ENCODE results near the gene PRLH.

Gene PRLH, protein sequence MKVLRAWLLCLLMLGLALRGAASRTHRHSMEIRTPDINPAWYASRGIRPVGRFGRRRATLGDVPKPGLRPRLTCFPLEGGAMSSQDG

DNA sequence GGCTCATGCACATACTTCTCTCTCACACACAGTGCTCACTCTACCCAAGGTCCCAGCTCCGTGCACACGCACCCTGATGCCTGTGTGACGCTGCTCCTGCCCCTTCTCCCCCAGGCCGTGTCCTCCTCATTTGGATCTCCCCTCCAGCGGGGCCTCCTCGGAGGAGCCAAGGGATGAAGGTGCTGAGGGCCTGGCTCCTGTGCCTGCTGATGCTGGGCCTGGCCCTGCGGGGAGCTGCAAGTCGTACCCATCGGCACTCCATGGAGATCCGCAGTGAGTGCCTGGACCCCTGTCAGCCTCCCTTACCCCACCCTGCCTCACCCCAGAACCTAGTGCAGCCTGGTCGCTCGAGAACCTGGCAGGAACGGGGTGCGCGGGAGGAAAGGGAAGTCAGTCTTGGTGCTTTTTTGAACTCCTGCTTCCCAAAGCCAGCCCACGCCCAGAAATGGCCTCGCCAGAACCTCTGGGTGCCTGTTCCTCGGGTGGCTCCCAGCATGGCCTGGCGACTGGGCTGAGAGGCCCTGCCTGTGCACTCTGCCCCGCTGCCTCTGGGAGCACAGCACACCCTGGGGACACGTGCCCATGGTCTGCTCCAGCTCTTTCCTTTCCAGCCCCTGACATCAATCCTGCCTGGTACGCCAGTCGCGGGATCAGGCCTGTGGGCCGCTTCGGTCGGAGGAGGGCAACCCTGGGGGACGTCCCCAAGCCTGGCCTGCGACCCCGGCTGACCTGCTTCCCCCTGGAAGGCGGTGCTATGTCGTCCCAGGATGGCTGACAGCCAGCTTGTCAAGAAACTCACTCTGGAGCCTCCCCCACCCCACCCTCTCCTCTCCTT, at the start of gene PRLH:
Gene PRLH, plus strand, starts transcription at position 174 of the 835 bp plus-strand sequence. Its CDS starts 0 bp downstream, at position 174.
- no peak for ATAC-seq

DNA sequence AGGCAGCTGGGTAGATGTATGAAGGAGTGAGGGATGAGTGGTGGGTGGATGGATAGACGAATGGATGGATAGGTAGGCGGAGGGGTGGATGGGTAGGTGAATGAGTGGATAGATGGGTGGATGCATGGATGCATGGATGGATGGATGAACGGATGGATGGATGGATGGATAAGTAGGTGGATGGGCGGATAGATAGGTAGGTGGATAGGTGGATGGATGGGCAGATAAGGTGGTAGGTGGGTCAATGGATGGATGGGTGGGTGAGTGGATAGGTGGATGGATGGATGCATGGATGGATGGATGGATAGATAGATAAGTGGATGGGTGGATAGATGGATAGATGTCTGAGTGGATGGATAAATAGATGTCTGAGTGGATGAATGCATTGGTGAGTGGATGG, 49.2 kb upstream of the PRLH start:
- ATAC-seq: no peak

DNA sequence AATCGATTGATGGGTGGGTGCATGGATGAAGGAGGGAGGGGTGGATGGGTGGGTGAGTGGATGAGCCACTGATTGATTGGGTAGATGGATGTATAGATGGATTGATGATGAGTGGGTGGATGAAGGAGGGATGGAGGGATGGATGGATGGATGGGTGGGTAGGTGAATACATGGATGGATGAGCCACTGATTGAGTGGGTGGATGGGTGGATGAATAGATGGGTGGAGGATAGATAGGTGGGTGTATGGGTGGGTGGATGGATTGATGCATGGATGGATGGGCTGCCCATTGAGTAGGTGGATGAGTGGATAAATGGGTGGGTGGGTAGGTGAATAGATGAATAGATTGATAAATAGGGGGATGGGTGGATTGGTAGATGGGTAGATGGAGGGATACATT, 48.4 kb upstream of the PRLH start:
- ATAC-seq: no peak

DNA sequence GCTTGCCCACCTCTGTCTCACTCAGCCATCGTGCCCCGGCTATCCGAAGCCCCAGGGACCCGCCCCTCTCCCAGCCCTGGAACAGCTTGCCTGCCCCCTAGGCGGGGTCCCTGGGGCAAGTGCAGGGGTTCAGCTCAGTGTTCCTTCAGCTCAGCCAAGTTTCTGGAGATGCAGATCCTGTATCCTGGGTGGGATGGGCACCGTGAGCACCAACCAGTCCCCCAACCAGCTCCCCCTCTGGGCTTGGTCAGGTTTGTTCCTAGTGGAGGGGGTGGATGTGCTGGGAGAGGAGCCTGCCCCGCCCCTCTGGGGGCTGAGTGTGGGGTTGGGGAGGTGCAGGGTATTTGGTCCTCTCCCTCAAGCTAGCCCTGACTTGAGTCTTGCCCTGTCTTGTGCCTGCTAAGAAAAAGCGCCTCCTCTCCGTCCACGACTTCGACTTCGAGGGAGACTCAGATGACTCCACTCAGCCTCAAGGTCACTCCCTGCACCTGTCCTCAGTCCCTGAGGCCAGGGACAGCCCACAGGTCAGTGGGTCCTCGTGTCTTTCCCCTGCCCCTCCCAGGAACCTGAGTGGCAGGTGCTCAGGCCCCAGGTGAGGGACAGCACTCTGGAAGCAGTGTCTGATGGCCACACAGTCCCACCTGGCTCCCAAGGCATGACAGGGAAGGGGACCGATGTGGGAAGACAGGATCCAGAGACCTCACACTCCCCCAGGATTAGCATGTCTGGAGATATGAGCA, 46.7 kb upstream of the PRLH start:
- ATAC-seq: no peak

DNA sequence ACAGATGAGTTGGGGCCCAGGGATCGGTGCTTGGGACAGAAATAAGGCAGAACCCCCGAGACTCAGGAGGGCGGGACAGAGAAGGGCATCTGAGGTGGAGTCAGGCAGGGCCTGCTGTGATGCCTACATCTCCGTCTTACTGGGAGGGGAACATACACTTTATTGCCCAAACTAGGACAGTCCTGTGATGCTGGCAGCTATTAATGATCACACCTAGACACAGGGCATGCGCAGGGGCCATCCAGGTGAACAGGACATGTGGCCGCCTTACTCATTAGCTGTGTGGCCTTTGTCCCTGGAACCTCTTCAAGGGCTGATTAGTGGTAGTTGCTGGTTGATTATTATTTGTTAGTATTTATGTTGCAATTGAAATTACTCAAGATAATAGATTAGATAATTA, 46.1 kb upstream of the PRLH start:
- no peak for ATAC-seq

DNA sequence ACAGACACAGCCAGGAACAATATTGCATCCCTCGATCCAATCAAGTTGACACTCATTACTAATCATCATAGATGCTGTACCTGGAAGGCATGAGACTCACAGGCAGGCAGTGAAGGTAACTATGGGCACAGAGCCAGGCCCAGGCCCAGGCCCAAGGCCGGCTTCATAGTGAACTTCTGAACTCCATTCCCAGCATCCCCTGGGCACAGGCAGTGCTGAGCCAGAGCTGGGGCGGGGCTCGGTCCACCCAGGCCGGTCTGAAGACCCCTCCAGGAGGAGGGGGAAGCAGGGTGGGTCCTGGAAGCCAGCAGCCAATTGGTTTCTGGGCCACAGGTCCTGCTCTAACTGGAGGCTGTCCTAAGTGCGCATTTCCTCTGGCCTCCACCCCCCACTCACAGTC, 41.7 kb upstream of the PRLH start:
- no peak for ATAC-seq

DNA sequence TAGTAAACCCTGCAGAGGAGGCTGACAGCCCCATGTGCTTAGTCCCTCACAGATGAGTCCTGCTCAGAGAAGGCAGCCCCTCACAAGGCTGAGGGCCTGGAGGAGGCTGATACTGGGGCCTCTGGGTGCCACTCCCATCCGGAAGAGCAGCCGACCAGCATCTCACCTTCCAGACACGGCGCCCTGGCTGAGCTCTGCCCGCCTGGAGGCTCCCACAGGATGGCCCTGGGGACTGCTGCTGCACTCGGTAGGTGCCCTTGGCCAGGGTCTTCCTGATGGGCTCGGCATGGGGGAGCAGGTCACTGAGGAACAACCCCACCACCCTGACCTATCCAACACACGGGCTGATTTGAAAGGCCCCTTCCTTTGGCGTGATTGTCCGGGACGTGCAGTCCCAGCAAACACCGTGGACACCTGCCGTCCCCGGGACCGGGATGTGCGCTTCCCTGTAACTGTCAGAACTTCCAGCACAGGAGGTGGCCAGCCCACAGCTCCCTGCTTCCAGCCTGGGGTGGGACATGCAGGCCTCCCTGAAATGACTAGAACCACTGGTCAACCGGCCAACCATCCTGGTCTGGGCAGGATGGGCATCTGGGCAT, 40.7 kb upstream of the PRLH start:
- no peak for ATAC-seq

DNA sequence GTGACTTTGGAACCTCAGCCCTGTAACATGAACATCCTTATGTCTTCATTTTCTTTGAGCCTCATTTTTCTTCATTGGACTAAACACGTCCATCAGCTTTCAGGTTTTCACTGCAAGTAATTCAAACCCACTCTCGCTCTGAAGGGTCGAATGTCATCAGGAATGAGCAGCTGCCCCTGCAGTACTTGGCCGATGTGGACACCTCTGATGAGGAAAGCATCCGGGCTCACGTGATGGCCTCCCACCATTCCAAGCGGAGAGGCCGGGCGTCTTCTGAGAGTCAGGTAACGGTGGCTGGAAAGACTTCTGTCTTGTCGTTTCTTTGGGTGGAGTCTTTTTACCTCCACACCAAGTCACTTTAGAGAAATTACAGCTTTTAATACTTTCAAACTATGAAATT, 39.1 kb upstream of the PRLH start:
- ATAC-seq: no peak

DNA sequence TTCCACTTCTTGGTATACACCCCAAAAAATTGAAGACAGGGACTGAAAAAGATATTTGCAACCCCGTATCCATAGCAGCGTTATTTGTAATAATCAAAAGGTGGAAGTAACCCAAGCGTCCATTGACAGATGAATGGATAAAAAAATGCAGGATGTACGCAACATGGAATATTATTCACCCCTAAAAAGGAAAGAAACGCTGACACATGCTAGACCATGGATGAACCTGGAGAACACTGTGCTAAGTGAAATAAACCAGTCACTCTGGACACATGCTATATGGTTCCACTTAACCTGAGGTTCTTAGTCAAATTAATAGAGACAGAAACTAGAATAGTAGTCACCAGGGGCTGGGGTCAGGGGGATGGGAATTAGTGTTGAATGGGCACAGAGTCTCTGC, 38.6 kb upstream of the PRLH start:
- ATAC-seq: no peak

DNA sequence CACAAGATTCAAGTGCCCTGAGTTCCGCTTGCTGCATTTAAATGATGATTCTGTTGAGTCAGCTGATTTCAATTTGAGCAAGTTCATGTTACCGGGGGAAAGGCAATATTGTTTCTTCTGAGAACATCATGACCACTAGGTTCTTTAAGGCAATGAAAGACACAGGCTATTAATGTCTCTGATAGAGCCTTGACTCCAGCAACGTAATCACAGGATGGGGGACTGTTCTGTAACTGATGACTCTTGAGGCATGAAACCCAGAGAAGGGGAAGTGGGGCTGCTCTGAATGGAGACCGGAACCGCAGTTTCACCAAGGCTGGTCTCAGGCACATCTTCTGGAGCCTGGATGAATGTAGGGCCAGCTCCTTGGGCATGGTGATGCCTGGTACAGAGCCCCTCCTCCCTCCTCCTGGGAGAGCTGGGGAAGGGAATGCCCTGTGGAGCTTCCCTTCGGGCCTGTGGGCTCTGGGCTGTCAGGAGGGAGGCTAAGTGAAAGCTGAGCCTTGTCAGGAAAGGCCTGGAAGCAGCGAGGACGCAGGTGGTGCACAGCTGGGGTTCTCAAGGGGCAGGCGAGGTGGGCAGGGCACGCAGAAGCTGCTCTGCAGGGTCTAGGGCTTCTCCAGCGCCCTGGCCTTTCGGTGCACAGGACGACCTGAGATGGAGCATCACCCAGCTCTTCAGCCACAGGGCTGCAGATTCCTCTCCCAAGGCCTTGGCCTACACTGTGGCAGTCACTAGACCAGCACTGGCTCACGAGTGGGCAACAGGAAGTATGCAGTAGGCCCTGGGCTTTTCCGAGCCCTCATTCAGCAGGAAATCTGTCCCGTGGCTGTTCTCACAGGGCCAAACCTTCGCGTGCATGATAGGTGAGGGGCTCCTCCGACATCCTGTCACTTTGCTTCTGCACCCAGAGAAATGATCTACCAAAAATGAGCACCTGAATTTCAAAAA, 36.6 kb upstream of the PRLH start:
- ATAC-seq: no peak

DNA sequence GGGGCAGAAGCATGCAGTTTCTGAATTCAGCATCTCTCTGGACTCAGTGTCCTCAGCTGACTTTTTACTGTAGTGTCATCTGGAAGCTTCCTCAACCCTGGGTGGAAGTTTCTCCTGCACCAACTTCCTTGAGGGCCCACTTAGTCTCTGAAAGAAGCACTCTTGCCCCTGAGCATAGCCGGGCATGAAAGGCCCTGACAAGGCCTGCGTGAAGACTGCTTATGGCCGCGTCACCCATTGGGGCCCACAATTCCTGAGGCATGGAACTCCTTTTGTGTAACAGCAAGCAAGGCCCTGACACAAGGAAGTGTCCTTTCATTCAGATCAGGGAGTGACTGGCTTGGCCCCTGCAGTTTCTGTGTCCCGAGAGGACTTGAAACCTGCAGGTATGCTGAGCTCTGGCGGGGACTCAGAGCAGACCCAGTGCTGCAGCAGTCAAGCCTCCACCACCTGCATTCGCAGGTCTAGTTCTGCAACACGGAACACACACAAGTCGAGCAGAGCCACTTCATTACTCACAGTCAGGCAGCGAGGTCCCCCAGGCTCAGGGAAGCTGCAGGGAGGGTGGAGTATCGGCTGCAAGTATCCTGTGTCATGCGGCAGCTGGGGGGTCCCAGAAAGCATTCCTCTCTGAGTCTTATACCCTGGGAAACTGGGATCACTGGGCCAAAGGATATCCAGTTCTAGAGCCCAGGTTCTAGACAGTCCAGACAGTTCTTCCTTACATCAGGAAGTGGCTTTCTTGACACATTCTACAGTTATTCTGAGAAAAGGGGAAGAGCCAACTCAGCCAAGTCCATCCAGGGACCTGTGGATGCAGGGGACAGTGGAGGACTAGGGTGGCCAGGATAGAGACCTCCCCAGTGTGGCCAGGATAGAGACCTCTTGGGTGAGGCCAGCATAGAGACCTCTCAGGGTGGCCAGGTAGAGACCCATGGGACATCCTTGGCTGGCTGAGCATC, 35.6 kb upstream of the PRLH start:
- ATAC-seq: no peak

DNA sequence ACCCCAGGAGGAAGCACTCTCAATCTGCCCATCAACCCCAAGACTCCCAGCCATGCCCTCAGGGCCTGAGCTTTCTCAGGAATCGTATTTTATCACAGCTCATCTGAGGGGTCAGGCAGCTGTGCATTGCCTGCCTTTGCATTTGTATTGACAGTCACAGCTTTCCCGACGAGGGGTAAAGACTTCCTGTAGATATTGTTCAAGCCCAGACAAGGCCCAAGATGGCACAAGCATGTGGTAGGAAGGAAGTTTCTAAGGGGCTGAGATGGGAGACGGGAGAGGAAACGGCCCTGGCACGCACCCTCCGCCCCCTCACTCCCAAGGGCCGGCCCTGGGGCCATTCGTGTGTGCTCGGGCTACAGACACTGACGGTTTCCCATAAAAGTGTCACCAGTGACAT, 34.2 kb upstream of the PRLH start:
- ATAC-seq: no peak

DNA sequence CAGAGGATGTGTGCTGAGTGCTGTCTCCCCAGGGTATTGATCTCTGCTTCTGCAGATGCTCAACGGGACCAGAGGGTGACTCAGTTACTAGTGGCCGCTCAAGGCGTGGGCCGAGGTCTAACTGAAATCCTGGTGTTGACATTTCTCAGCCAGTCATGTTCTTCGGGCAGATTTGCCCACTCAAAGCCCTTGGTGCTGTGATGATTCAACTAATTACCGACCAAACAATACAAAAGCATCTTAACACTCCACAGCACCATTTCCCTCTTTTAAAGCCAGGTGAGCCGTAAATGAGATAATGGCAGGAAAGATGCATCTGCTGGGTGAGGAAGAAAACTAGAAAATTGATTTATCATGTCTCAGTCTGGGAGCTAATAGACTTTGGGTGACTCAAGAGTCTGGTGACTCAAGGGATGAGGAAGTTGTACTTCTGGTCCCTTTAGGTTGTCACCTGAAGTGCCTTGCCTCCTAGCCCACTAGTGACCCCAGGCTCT, 32.7 kb upstream of the PRLH start:
- ATAC-seq: no peak

DNA sequence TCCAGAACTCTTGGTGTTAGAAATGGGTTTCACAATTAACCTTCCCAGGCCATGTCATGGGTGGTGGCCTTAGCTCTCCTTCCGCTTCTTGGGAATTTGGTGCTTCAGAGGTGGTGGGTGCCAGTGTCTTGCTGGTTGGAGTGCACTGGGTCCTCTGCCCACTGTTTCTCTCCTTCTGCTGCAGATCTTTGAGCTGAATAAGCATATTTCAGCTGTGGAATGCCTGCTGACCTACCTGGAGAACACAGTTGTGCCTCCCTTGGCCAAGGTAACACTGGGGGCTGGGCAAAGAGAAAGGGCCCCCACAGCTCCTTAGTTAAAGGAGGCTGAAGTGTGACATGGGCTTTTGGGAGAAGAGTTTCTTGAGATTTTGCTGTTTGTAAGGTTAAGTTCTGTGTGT, 32.0 kb upstream of the PRLH start:
- no peak for ATAC-seq

DNA sequence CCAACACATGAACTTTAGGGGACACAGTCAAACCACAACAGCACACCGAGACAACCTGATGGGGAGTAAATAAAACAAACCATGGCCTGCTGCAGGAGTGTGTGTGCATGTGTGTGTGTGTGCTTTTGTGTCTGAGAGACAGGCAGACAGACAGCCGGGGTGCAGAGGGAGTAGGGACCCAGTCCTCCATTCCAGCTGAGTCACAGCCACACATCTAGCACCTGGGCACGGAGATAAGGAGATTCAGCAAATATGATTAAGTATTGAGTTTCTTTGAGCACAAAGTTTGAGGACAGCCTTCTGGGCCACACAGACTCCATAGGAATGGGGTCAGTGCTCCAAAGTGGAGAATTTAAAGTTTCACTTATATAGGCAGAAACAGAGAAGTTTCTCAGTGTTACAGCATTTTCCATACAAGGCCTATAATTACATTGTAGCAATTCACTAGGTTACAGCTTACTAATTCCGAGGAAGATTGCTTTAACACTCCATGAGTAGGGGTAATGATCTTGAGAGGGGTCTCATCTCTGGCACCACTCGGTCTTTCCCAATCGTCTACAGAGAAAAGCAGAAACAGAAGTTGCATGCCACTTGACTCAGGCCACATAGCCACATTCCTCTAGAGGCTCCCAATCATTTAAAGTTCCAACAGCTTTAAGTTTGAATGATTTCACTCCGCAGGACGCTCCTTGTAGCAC, 30.8 kb upstream of the PRLH start:
- ATAC-seq: no peak

DNA sequence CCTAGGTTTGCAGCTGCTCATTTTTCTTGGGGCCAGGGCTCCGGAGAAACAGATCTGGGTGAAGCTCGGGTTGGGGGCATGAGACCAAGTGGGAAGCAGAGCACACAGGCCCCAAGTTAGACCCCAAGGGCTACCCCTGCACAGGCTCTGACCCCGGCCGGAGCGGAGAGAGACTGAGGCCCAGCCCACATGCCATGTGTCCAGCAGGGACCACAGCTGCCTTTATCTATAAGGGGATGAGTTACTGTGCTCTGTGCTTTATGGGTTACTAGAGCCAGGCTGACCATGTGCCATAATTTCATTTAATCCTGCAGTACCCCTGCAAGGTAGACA, 30.3 kb upstream of the PRLH start:
- no peak for ATAC-seq

DNA sequence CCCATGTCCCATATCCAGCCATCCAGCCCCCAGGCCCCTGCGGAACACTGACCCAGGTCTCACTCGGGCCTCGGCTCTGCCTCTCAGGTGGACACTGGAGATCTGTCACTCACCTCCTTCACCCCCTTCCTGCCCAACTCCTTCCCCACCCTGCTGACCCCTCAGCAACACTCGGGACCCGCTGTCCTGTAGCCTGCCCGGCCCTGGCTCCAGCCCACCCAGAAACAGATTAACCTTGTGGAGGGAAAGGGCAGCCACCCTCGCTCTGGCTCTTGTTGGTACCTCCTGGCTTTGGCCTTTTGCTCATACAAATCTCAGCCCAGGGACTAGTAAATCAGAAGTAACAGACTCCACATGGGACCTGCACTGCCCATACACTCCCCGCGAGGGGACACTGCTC, 29.8 kb upstream of the PRLH start:
- ATAC-seq: no peak

DNA sequence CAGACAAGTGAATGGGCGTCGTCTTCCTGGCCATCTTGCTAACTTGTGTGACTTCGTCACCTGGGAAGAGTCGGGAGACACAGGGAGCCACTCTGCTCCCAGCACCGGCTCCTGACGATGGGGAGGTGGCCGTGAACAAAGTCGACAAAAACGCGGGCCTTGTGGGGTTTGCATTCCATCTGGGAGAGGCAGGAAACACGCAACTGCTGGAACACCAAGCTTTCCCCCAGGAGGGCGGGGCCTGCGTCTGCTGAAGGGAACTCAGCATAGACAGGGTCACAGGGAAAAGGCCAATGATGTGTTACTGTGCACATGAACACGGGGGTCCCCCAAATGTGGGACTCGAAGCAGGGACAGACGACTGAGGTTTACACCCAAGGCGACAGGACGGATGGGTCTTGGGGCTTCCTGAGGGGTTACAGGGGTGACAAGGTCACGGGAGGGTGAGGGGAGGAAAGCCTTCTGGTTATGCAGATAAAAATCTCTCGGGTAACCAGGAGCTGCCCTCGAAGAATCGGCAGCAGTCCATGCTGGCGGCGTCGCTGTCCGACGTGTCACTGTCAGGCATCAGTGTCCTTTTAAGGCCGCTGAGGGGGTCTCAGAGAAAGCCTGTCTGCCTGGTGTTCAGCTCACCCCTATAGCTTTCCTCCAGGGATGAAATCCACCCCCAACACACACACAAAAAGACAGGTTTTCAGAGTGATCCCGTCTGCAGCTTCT, 28.2 kb upstream of the PRLH start:
- ATAC-seq: no peak

DNA sequence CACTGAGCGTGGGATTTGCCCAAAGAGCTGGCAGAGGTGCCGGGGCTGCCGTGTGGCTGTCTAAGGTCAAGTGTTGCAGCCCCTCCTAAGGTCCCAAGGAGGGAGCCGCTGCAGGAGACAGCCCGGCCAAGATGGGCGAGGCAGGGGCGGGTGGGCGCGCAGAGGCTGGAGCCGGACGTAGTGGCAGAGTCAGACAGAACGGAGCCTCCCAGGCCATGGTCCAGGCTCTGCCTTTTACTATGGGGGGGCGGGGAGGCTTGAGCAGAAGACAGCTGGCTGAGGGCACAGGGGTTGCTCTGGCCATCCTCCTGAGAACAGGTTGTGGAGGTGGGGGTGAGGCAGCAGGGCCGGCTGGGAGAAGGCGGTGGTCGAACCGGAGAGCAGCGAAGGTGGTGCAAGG, 27.5 kb upstream of the PRLH start:
- no peak for ATAC-seq

DNA sequence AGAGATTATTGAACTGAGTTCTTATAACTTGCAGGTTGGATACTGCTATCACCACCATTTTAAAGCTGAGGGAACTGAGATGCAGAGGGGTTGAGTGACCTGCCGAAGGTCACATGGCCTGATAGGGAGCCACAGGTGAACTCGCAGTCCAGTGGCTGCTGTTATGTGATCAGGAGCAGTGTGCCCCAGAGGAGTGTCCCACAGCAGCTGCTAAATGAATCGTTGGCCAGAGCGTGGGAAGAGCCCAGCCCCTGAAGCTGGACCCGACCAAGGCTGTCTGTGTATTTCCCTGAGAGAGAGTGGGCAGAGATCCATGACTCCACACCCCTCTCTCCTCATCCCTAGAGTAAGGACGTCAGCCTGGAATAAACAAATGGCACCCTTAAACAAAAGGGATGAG, 26.7 kb upstream of the PRLH start:
- ATAC-seq: no peak
